Ovary (tissue), 9 donors: ENCODE data around the gene ALDH3B1. TPM values are rescaled to one million over a fixed set of nuclear protein-coding genes. Genes with fewer than 3 reads are reported as not detected.
"Not testable (repeated sequence)": the region's sequence is repeated elsewhere in the genome, so short reads cannot be mapped to it uniquely, and the experiment has no call there.

Source experiments
- DNase-seq, 5 donors: peaks; one replicate each; pipeline ENCODE4 v3.0.0-alpha.2; 2019 to 2020
- H3K27ac ChIP-seq, 2 donors: fragments of 200-600 bp; one replicate each; pipeline versions ENCODE4 v1.5.1 to v1.8.0; 2019 to 2022
- H3K27me3 ChIP-seq: fragments of 200-600 bp; one replicate; pipeline ENCODE4 v1.8.0; 2022
- H3K36me3 ChIP-seq: fragments of 200-600 bp; sonication (generic); one replicate; pipeline ENCODE4 v1.5.1; 2019
- H3K4me1 ChIP-seq: one replicate; pipeline ENCODE4 v1.8.1; 2013; ENCODE audit warnings: mild to moderate bottlenecking, moderate library complexity; ENCODE audit not compliant: insufficient read depth
- H3K4me3 ChIP-seq: fragments of 200-600 bp; sonication (generic); one replicate; pipeline ENCODE4 v1.5.1; 2017
- H3K9me3 ChIP-seq, 2 donors: fragments of 200-600 bp in 1 of 2; sonication (generic) in 1 of 2; one replicate each; pipeline versions ENCODE4 v1.5.1 to v1.8.1; 2013 to 2019; ENCODE audit warnings: mild to moderate bottlenecking in 1 of 2, moderate library complexity in 1 of 2
- POLR2A ChIP-seq: fragments of 450-650 bp; IDR thresholded peaks from one replicate; pipeline ENCODE4 v1.6.1; 2017; ENCODE audit warnings: antibody characterized with exemption, mild to moderate bottlenecking, moderate library complexity
- WGBS, 3 donors: extraction: QIAGEN DNeasy Blood & Tissue Kit in 1 of 3; methylation state at CpG; one replicate each; pipeline versions ENCODE4 v1.1.5 to v1.1.7; 2013 to 2017; 5-methylcytosine and 5-hydroxymethylcytosine counted together
- intact Hi-C, 4 donors: fragments of 100-400 bp; cut with DNase I; formaldehyde crosslinking; loops; one replicate each; pipeline versions ENCODE4 v1.11.0 to v1.15.1; 2022 to 2023
- polyA plus RNA-seq, 2 donors: library from polyadenylated mRNA; stranded (reverse); fragments of 200-250 nt in 1 of 2; fragments of 350-450 nt in 1 of 2; fragmentation: Illumina TruSeq in 1 of 2; extraction: RNeasy Lipid Tissue Mini Kit (QIAGEN cat#74804) in 1 of 2; gene quantifications; one replicate each; pipeline ENCODE4 v1.2.3, GENCODE V29; 2013 to 2014
- total RNA-seq, 7 donors: library from RNA; depleted of rRNA in 2 of 7; stranded (reverse); fragments of >200 nt in 2 of 7; fragmentation: NEBNext Ultra II Directional in 3 of 7; extraction: Animal tissue kit (Norgen Biotek cat#: 25700) in 3 of 7; gene quantifications; one replicate each; pipeline versions ENCODE4 v1.1.0 to v1.2.4, GENCODE V29; 2016 to 2023
- donor health status: DM: no; HTN: no; CAD: no; lungs with moderate emphysema.
- donor health status: DM: no; HTN: no; CAD: no.
- donor health status: Bipolar disorder and iron deficiency.
- donor health status: DM: yes; HTN: yes; CAD: no.
- donor health status: DM: no; HTN: no; CAD: no.
- donor health status: DM: yes; HTN: yes; CAD: no.

The ALDH3B1 gene
- total and polyA plus RNA-seq, 9 donors, result 1.8 to 65.3 (median 7.4) TPM

DNA sequence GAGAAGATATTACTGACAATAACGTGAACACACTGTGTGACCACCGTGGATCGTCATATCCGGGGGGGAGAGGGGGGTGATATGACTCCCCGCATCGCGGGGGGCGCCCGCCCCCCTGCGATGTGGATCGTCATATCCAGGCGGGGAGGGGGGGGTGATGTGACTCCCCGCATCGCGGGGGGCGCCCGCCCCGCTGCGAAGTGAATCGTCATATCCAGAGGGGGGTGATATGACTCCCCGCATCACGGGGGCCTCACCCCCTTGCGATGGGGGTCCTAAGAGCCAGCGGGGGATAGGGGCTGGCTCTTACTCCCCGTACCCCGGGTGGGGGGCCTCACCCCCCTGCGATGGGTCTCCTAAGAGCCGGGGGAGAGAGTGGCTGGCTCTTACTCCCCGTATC lies 26.2 kb upstream of the ALDH3B1 start:
- intact Hi-C loops, result no loop called here
- no peaks in the 10 kb centered on the region for H3K36me3 ChIP-seq
- TF ChIP-seq POLR2A, result no peak
- no peaks in the 10 kb centered on the region for H3K27me3 ChIP-seq
- WGBS, 3 donors, result 72 to 85% (median 78%) methylated on average over 28 to 29 of the region's 29 CpGs
- no peak overlapping the region for H3K4me3 ChIP-seq
- no peak overlapping the region for H3K27ac ChIP-seq
- no peaks in the 10 kb centered on the region for H3K9me3 ChIP-seq
- no peak for DNase-seq
- no peaks in the 10 kb centered on the region for H3K4me1 ChIP-seq

DNA sequence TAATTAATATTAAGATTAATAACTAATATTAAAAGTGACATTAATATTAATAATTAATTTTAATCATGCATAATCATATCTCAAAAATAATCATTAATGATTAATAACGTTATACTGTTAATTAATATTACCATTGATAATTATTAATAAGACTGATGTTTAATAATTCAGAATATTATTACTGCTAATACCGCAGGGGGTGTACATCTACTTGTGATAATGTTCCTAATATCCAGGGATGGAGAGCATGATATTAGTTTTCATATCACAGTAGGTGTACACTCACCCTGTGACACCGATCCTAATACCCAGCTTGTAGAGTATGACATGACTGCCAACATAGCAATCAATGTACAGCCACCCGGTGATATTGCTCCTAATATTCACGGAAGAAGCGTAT lies 24.8 kb upstream of the ALDH3B1 start:
- intact Hi-C loops, result not testable (repeated sequence)
- 75 to 84% (median 83%) methylated on average over 6 of the region's 6 CpGs for WGBS, 3 donors

DNA sequence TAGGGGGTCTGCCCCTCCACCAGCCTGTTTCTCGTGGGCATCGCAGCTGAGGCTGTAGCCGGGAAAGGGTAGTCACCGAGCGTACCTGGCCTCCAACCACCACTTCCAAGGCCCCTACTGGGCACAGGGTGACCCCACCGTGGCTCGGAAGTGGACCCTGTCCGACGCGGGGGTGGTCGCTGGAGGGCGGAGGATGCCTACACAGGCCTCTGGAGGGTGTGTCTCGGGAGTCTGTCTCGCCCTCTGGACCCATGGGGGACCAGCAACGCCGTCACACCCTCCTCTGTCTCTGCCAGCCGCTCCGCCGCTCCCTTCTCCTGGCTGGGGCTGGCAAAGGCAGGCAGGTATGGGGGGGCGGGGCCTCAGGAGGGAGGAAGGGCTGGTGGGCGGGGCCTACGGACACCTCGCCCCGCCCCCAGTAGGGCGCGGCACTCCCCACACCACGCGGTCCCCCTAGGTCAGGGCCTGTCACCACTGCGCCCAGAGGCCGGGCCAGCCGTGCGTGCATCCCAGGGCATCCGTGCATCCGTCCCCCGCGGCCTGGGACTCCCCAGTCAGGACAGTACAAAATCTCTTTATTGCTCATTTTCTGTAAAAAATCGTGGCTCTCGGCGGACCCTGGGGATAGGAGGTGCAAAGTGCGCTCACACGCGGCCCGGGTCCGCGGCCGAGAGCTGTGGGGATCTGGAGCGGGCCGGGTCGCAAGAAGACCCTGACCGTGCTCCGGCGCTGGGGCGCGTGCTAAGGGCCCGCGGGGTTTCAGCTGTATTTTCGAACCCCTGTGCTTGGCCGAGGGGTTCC lies 19.4 kb upstream of the ALDH3B1 start:
- intact Hi-C loops, H3K9me3 ChIP-seq, H3K27me3 ChIP-seq, H3K4me1 ChIP-seq, H3K36me3 ChIP-seq, H3K27ac ChIP-seq, H3K4me3 ChIP-seq: not testable (repeated sequence)
- WGBS, 3 donors, result 5 to 10% (median 9%) methylated on average over 32 to 49 of the region's 58 CpGs
- DNase-seq, result peak in 1 of 5 donors; percentile 41

More for the DNA sequence above, 24.8 kb upstream of the ALDH3B1 start:
- H3K9me3 ChIP-seq, H3K27ac ChIP-seq, H3K4me1 ChIP-seq, H3K27me3 ChIP-seq, DNase-seq, H3K4me3 ChIP-seq, H3K36me3 ChIP-seq: not testable (repeated sequence)

DNA sequence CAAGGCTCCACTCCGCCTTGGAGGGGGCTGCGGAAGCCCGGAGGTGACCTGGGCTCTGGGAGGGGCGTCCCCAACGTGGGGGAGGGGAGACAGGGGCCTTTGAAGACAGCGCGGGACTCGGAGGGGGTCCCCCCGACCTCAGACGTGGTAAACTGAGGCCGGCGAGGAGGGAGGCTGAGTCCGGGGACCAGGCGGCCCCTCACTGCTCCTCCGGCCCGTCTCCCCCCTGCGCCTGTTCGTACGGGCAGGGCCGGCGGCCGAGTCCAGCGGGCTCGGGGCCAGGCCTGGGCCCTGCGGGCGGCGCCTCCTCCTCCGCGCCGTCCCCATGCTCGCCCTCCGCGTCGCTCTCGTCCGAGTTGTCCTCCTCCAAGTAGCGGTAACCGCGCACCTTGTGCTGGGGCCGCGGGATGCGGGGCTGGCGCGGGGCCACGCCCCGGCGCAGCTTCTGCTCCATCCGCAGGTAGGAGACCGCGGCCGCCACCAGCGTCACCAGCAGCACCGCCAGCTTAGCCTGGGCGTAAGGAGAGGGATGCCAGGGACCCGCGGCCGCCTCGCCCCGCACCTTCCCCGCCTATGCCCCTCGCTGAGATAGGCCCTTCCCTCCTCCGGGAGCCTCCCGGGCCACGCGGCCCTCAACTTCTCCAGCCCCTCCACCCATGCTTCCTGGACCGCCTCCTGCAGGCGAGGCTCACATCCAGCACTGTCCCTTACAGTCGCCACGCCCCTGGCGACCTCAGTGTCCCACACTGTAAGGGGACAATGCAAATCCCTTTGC lies 18.6 kb upstream of the ALDH3B1 start:
- H3K9me3 ChIP-seq, intact Hi-C loops, H3K27ac ChIP-seq, H3K27me3 ChIP-seq, H3K4me1 ChIP-seq, H3K36me3 ChIP-seq, H3K4me3 ChIP-seq: not testable (repeated sequence)
- WGBS, 3 donors, result 7 to 18% (median 15%) methylated on average over 36 to 67 of the region's 70 CpGs
- DNase-seq, result peak in 1 of 5 donors; percentile 30

DNA sequence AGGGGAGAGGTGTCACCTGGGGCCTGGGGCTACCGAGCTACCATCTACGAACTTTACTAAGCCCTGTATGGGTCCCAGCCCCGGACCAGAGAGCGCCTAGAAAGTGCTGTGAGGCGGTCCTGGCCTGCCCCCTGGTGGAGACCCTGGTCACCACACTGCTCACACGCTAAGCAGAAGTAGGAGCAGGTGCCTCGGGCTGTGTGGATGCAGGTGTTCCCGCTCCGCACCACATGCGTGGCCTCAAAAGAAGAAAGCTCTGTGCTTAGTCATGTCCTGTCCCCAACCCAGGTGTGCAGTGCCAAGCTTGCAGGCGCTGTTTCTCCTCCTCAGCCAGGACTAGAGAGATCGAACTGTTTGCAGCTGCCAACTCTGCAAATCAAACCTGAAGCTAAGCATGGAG lies 16.3 kb upstream of the ALDH3B1 start:
- intact Hi-C loops, H3K27me3 ChIP-seq, H3K27ac ChIP-seq, H3K4me3 ChIP-seq, H3K4me1 ChIP-seq, H3K36me3 ChIP-seq, H3K9me3 ChIP-seq: not testable (repeated sequence)
- WGBS, 3 donors, result 53 to 54% (median 53%) methylated on average over 8 to 12 of the region's 12 CpGs
- DNase-seq, result peak in 1 of 5 donors; percentile 23

DNA sequence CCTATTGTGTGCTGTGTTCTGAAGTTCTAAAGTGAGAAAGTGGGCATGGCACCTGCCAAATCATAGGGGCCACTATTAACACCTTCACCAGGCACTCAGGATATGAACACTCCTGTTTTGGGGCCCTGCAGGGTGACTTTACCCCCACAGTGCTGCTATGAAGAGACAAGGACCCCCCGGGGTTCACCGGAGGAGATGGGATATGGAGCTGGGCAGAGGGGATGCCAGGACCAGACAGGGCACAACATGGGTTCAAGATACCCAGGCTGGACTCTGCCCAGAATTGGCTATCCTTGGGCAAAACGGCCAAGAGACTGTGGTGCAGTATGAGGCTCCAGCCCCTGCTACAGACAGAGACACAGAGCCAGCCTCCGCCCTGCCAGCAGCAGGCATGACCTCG lies 15.7 kb upstream of the ALDH3B1 start:
- H3K9me3 ChIP-seq, H3K27ac ChIP-seq, H3K4me1 ChIP-seq, intact Hi-C loops, H3K36me3 ChIP-seq, H3K27me3 ChIP-seq, H3K4me3 ChIP-seq: not testable (repeated sequence)
- peak in 1 of 5 donors; percentile 25 for DNase-seq
- 90 to 97% (median 91%) methylated on average over 4 to 5 of the region's 5 CpGs for WGBS, 3 donors

DNA sequence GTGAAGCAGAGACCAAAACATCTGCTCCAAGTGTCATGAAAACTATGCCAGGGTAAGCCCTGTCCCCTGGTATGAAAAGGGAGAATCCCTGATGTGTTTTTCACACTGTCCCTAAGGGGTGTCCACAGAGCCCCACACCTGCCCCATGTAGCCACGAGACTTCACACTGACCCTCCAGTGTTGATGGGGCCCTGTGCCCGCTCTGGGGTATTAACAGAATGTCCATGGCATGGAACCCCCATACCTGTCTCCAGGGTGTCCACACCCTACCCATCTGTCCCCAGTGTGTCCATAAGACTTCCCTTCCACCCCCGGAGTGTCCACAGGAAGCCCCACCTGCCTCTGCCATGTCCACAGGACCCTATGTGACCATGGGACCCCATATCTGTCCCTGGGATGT lies 15.0 kb upstream of the ALDH3B1 start:
- H3K27ac ChIP-seq, H3K4me3 ChIP-seq, H3K27me3 ChIP-seq, H3K36me3 ChIP-seq, intact Hi-C loops, H3K4me1 ChIP-seq, H3K9me3 ChIP-seq: not testable (repeated sequence)
- peak in 2 of 5 donors; percentile 7 to 11 for DNase-seq
- WGBS, 3 donors, result 88 to 96% (median 94%) methylated on average over 3 of the region's 3 CpGs

DNA sequence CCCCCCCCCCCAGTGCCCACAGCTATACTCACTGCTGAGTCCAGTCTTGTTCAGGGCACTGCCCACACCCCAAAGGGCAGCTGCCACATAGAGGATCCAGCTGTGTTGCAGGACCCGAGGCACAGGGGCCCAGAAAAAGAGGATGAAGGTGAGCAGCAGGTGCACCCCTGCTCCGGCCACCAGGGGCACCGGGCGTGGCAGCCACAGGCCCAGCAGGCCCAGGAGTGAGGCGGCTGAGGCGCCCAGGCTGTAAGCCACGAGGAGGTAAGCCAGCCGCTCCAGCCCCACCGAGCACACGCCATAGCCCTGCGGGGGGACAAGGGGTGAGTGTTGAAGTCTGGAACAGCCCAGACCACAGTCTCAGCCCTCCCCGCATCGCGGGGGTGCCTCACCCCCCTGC lies 14.5 kb upstream of the ALDH3B1 start:
- H3K4me3 ChIP-seq, H3K9me3 ChIP-seq, H3K4me1 ChIP-seq, H3K27ac ChIP-seq, intact Hi-C loops, H3K36me3 ChIP-seq, H3K27me3 ChIP-seq: not testable (repeated sequence)
- peak in 2 of 5 donors; percentile 5 to 17 for DNase-seq
- WGBS, 3 donors, result 84 to 90% methylated on average over 14 of the region's 14 CpGs; no CpG with 5 or more reads in 1 of the 3 donors
